Breast epithelium (tissue), 3 donors: ENCODE results near the gene NRROS.

ENCODE experiments used
- POLR2A ChIP-seq: fragments of 450-650 bp; IDR thresholded peaks from one replicate; pipeline ENCODE4 v1.6.1; 2016; ENCODE audit warnings: antibody characterized with exemption, mild to moderate bottlenecking, moderate library complexity
- POLR2AphosphoS5 ChIP-seq, 3 donors: sonication (generic); formaldehyde crosslinking; IDR thresholded peaks; one replicate each; pipeline ENCODE4 v1.6.1; 2017; ENCODE audit warnings: antibody characterized with exemption in 3 of 3
- TF ChIP-seq, protein P1 (sequence below), 3 donors: fragments of 450-650 bp; IDR thresholded peaks; one replicate each; pipeline ENCODE4 v1.5.1; 2016 to 2017; ENCODE audit warnings: antibody characterized with exemption in 3 of 3, mild to moderate bottlenecking in 3 of 3, moderate library complexity in 3 of 3

DNA sequence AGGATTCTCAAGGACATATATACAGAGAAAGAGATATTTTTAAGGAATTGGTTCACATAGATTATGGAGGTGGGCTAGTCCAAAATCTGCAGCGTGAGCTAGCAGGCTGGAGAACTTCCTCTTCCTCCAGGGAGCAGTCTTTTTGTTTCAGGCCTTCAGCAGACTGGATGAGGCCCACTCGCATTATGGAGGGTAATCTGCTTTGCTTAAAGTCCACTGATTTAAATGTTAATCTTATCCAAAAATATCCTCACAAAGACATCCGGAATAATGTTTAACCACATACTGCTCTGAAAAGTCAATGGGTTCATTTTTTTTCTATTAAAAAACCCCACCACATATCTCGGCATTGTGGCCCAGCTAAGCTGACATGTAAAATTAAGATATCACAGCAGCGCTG, 22.2 kb upstream of the NRROS start:
- TF ChIP-seq, protein P1, sequence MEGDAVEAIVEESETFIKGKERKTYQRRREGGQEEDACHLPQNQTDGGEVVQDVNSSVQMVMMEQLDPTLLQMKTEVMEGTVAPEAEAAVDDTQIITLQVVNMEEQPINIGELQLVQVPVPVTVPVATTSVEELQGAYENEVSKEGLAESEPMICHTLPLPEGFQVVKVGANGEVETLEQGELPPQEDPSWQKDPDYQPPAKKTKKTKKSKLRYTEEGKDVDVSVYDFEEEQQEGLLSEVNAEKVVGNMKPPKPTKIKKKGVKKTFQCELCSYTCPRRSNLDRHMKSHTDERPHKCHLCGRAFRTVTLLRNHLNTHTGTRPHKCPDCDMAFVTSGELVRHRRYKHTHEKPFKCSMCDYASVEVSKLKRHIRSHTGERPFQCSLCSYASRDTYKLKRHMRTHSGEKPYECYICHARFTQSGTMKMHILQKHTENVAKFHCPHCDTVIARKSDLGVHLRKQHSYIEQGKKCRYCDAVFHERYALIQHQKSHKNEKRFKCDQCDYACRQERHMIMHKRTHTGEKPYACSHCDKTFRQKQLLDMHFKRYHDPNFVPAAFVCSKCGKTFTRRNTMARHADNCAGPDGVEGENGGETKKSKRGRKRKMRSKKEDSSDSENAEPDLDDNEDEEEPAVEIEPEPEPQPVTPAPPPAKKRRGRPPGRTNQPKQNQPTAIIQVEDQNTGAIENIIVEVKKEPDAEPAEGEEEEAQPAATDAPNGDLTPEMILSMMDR (IDR thresholded peaks at IDR 0.05), result no peak
- TF ChIP-seq POLR2A, result no peak
- no peak for TF ChIP-seq POLR2AphosphoS5 (IDR thresholded peaks at IDR 0.05)
